ENCODE results near the gene DAP.
A peak's percentile ranks its signal among the peaks of the same experiment; 100 is the strongest.
"Not testable (repeated sequence)": the region's sequence is repeated elsewhere in the genome, so short reads cannot be mapped to it uniquely, and the experiment has no call there.

Gene DAP

DNA sequence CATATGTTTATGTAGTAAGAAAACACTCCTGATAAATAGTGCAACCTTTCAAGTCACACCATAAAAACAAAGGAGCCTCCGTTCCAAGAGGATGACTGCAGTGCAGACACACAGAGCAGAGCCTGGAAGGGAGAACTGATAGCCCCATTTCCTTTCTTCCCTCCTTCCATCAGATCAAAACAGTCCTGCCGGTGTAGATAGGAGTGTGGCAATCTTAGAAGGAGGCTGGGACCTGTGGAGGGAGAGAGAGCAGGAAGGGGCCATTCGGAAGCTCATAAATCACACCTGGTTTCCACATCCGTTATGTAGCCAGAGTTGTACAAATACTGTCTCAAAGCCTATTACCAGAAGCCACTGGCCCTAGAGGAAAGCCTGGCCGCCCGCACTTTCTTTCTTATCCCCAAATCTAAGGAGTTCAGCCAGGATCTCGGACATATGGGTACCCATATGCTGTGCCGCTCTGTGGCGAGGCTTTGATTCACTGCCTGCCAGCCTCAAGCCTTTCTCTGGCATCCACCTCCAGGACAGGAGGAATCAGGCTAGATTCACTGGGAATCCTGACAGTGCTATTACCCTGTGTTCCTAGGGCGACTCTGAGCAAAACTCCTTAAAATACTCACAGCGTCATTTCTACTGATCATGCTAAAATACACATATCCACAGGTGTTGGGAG lies 26.9 kb downstream of the DAP start:
- DNase-seq (ENCODE audit: low read depth), result no peak

GRCh38 chr5:10733426-10733825 lies 27.6 kb downstream of the DAP start:
- DNase-seq (ENCODE audit: low read depth), result no peak

DNA sequence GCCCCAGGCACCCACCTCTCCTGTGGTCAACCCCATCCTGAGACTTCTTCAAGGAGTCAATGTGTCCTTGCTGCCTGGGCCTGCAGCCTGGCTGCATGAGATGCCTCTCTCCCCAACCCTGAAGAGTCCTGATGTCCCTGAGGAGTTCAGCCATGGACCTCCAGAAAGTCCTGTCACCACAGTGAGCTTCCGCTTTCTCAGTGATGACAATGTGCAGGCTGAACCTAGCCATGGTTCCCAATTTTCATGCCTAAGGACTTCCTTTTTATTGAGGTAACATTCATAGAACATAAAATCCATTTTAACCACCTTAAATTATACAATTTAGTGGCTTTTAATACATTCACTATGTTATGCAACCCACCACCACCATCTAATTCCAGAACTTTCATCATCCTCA lies 29.1 kb downstream of the DAP start:
- no peak for DNase-seq (ENCODE audit: low read depth)

GRCh38 chr5:10730043-10730351 lies 31.0 kb downstream of the DAP start:
- no peak for DNase-seq (ENCODE audit: low read depth)

GRCh38 chr5:10729320-10730042 lies 31.6 kb downstream of the DAP start:
- no peak for DNase-seq (ENCODE audit: low read depth)

GRCh38 chr5:10728679-10729078 lies 32.4 kb downstream of the DAP start:
- no peak for DNase-seq (ENCODE audit: low read depth)

- DNase-seq (ENCODE audit: low read depth), result no peak
Observed at GRCh38 chr5:10727861-10728260, 33.2 kb downstream of the DAP start.

DNA sequence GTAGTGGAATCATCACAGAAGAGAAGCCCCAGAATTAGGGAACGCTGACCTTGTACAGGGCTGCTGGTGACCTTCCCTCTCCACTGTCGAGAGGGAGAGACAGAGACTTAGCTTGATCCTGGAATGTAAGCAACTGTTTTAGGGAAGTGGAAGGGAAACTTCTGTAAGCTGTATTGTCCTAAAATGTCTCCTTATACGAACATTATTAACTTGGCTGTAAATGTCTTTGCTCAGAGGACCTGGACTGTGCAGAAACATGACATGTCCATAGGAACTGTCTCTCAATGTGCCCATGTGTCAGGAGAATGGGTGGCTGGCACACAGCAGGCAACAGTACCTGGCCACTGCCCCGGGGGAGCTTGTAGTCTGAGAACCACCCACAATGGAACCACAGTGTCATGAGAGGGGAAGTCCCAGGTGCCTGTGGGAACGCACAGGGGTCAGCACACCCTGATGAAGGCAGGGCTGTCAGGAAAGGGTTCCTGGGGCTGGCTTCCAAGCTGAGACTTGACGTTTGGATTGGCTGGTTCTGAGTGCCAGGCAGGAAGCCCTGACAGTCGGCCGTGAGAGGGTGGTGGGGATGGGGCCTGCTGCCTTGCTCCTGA lies 34.0 kb downstream of the DAP start:
- no peak for DNase-seq (ENCODE audit: low read depth)

GRCh38 chr5:10726179-10726912 lies 34.7 kb downstream of the DAP start:
- DNase-seq (ENCODE audit: low read depth), result no peak

DNA sequence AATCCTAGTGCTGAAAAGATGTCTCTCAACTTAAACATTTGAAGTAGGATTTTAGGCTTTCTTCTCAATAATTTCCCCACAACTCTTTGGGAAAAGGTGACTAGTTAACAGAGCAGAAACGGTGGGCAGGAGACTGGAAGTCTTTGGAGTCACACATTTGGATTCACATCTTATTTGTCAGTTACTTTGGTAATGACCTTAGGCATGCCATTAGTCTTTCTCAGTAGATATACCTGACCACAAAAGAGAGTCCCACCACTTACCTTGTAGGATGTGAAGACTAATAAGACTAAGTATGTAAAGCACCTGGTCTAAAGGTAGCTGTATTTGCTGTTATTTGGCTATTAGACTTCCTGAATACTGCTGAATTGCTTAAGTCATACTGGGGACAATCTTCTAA lies 35.4 kb downstream of the DAP start:
- no peak for DNase-seq (ENCODE audit: low read depth)

- peak; percentile 92 for DNase-seq (ENCODE audit: low read depth)
Observed at GRCh38 chr5:10724781-10725507, 36.1 kb downstream of the DAP start.

DNA sequence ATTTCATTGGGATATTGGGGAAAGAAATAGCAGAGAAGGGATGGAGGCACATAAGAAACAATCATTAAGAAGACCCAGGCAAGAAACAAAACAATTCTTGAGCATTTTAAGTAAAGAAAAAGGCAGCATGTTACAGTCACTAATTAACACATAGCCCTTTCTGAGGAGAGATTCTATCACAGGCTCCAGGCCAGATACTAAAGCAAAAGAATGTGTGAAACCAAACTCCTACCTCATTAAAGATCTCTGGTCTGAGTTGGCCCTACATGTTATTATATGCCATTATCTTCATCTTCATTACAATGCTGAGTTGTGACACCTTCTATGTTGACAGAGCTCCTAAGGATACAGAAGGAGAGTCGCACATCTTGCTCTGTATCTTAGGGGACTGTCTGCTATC lies 37.5 kb downstream of the DAP start:
- no peak for DNase-seq (ENCODE audit: low read depth)

GRCh38 chr5:10720766-10721165 lies 40.3 kb downstream of the DAP start:
- DNase-seq (ENCODE audit: low read depth), result not testable (repeated sequence)

GRCh38 chr5:10719965-10720364 lies 41.1 kb downstream of the DAP start:
- DNase-seq (ENCODE audit: low read depth), result peak; percentile 94

DNA sequence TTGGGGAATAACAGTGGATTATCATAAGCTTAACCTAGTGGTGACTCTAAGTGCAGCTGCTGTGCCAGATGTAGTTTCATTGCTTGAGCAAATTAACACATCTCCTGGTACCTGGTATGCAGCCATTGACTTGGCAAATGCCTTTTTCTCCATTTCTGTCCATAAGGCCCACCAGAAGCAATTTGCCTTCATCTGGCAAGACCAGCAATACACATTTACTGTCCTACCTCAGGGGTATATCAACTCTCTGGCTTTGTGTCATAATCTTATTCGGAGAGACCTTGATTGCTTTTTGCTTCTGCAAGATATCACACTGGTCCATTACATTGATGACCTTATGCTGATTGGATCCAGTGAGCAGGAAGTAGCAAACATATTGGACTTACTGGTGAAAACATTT lies 42.4 kb downstream of the DAP start:
- not testable (repeated sequence) for DNase-seq (ENCODE audit: low read depth)

- DNase-seq (ENCODE audit: low read depth), result not testable (repeated sequence)
Observed at GRCh38 chr5:10716825-10717224, 44.2 kb downstream of the DAP start.

GRCh38 chr5:10715605-10716290 lies 45.3 kb downstream of the DAP start:
- DNase-seq (ENCODE audit: low read depth), result no peak

DNA sequence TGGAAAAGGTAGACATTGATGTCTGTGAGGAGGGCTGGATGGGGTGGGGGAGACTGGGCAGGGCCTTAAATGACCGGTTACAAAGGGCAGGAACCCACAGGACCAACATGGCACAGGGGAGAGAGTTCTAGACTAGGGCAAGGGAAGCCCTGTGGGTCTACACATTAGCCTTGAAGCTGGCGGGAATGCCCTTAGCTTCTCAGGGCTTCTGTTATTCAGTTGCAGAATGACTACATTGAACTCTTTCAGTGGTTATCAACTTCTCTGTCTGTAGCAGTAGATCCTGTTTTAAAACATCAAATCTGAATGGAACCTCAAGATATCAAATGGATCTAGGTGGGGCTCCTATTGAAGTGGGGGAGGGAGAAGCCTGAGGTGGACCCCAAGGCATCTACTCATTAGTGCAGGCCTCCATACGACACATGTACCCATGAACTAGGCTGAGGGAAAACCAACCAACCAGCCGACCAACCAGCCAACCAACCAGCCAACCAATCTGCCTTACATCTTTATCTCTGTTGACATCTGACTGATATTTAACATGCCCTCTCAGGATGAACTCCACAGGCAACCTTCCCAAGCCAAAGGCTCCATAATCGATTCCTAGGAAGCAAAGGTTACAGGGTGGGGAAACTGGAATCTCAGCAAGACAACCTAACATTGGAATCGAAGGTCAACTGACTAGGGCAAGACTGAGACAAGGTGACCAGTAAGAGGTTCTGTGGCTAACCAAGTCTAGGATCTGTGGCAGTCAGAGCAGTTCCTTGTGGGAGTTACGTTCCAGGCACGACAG lies 48.3 kb downstream of the DAP start:
- DNase-seq (ENCODE audit: low read depth), result no peak

GRCh38 chr5:10711562-10711961 lies 49.5 kb downstream of the DAP start:
- DNase-seq (ENCODE audit: low read depth), result no peak

DNA sequence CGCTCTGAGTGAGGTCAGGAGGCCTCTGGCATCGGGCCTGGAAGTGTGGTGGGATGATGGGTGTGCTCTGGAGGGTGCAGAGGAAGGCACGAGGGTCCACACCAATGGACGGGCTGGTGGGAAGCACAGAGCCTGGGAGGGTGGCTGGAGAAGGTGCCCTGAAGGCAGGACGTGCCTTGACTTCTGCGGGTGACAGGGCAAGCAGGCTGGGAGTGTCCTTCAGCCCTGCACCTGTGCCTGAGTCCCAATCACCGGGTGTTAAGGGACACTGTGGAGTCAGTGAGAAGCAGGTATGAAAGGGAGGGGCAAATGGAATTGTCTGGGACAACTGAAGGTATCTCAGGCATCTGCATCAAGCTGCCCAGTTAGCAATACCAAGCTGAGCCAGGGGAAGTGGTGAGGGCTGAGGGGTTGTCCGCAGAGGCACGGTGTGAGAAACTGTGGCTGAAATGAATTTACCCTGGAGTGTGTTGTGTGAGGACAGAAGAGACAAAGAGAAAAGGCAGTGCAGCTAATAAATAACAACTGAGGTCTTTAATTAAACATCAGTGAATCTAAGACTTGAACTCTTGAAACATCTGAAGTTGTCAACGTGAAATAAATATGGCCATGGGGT lies 50.4 kb downstream of the DAP start:
- DNase-seq (ENCODE audit: low read depth), result no peak
